ENCODE data around the gene MYEF2. TPM values are rescaled to one million over a fixed set of nuclear protein-coding genes. Genes with fewer than 3 reads are reported as not detected.

MYEF2 gene
- total and polyA plus RNA-seq, 2 of the 8 experiments (the other 6 are each of a cell fraction or from before 2014, with no cell fraction given) = 18.9 to 79.2 TPM

DNA sequence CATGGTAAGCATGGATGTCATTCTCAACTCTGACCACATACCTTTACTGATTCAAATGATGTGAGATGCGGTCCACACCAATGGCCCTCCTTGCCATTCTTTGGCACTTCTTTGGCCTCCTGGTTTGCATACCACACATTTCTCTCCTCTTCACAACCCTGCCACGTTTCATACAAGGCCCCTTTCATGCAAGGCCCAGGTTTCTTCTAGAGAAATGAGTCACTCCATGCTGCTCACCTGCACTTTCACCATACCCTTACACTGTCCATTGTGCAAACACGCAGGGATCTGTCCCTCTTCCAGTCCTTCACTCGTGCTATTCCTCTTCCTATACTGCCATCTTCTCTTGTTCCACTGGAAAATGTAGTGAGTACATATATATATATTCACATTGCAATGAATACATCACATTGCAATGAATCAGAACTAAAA is 81.7 kb downstream of the MYEF2 start:
- no peak overlapping the region for H2AFZ ChIP-seq (ENCODE audit: low read length)
- H3K79me2 ChIP-seq (ENCODE audit: control insufficient read depth in 1 of 2, insufficient read depth in 2 of 2, low read length in 2 of 2) = no peaks in the 10 kb centered on the region
- no peak overlapping the region for H3K18ac ChIP-seq (ENCODE audit: extremely low read depth, low read length)
- CTCF ChIA-PET (ENCODE audit: partially characterized antibody) = interaction anchor here (0.9 to 1.2 kb wide), 2 partner anchors 11 to 13 kb away, joined by 3 to 4 read pairs; no protein-coding TSS in a partner anchor
- H3K14ac ChIP-seq (ENCODE audit: insufficient read length) = no peak overlapping the region
- POLR2A ChIA-PET (ENCODE audit: partially characterized antibody) = no interaction called here
- no peak for FAIRE-seq
- no peak overlapping the region for H2BK12ac ChIP-seq (ENCODE audit: low read depth, low read length)
- H4K5ac ChIP-seq (ENCODE audit: insufficient read length, low read depth, low read length) = no peak overlapping the region
- H3K4me2 ChIP-seq (ENCODE audit: insufficient read depth in 1 of 2, low read depth in 2 of 2, low read length in 2 of 2) = no peak overlapping the region
- no peaks in the 10 kb centered on the region for H3K79me1 ChIP-seq (ENCODE audit: low read depth, low read length)
- H2AK5ac ChIP-seq (ENCODE audit: low read depth, low read length) = no peak overlapping the region
- H3K9ac ChIP-seq (replicated peaks in 1 of 4; ENCODE audit: extremely low read depth in 1 of 4, low read depth in 3 of 4, low read length in 3 of 4) = no peak overlapping the region
- H3K27ac ChIP-seq (ENCODE audit: low read depth, low read length) = no peak overlapping the region
- no peak for DNase-seq (ENCODE audit: low read depth in 1 of 2, low spot score in 2 of 2)
- H2BK15ac ChIP-seq (ENCODE audit: low read length) = no peak overlapping the region
- H2BK5ac ChIP-seq (ENCODE audit: low read depth, low read length) = no peak overlapping the region
- H3K56ac ChIP-seq (replicated peaks; ENCODE audit: insufficient read length, low read depth, low read length) = no peak overlapping the region
- no peak overlapping the region for H4K91ac ChIP-seq (replicated peaks; ENCODE audit: insufficient read length, low read length)
- no peaks in the 10 kb centered on the region for H3K9me3 ChIP-seq (ENCODE audit: insufficient read depth in 2 of 2, low read depth in 1 of 2, low read length in 1 of 2)
- no peak overlapping the region for H3K4ac ChIP-seq (replicated peaks; ENCODE audit: insufficient read length, low read depth, low read length)
- WGBS, 2 experiments (ENCODE audit: extremely low coverage in 1 of 2, insufficient coverage in 1 of 2, insufficient read length in 1 of 2, insufficient replicate concordance in 2 of 2, low coverage in 1 of 2, low lambda C conversion rate in 2 of 2, missing lambda C conversion rate in 1 of 2) = 86% methylated on average over 4 of the region's 4 CpGs; no CpG with 5 or more reads in 1 of the 2 experiments
- no peak overlapping the region for H4K8ac ChIP-seq (ENCODE audit: extremely low read depth, insufficient read depth, low read length)
- H2BK120ac ChIP-seq (replicated peaks; ENCODE audit: low read depth, low read length) = no peak overlapping the region
- no peaks in the 10 kb centered on the region for H4K20me1 ChIP-seq (replicated peaks in 1 of 2; ENCODE audit: control insufficient read depth in 1 of 2, insufficient read depth in 2 of 2, low read length in 2 of 2)
- no peak overlapping the region for H2BK20ac ChIP-seq (ENCODE audit: low read length)
- no peaks in the 10 kb centered on the region; the same call in 1 of the 2 replicates for H3K23me2 ChIP-seq (ENCODE audit: low read depth, low read length)
- H3K4me3 ChIP-seq (ENCODE audit: extremely low read depth in 1 of 4, insufficient read depth in 2 of 4, low read depth in 3 of 4, low read length in 4 of 4) = no peak overlapping the region
- H3K23ac ChIP-seq (ENCODE audit: insufficient read length) = no peak overlapping the region
- no peaks in the 10 kb centered on the region for H3K36me3 ChIP-seq (ENCODE audit: control insufficient read depth in 2 of 4, insufficient read depth in 4 of 4, low read length in 3 of 4)
- H3K4me1 ChIP-seq (replicated peaks in 1 of 4; ENCODE audit: control insufficient read depth in 3 of 4, insufficient read depth in 4 of 4, low read length in 3 of 4) = no peaks in the 10 kb centered on the region
- no peaks in the 10 kb centered on the region for H3K27me3 ChIP-seq (replicated peaks in 1 of 4; ENCODE audit: control insufficient read depth in 3 of 4, extremely low read depth in 1 of 4, insufficient read depth in 3 of 4, low read length in 3 of 4)
- TF ChIP-seq RNF2 (IDR thresholded peaks at IDR 0.05; ENCODE audit: borderline replicate concordance, low read depth, low read length, missing control alignments, poor library complexity, severe bottlenecking) (no peak), TEAD4 (IDR thresholded peaks at IDR 0.05; ENCODE audit: low read depth, low read length) (no peak), BCL11A (IDR thresholded peaks at IDR 0.05; ENCODE audit: low read depth in 2 of 2, low read length in 2 of 2) (no peak), CBX8 (IDR thresholded peaks at IDR 0.05; ENCODE audit: borderline replicate concordance, low read depth, low read length) (no peak), TAF7 (optimal IDR thresholded peaks at IDR 0.05; ENCODE audit: borderline replicate concordance, low read depth, low read length) (no peak), SRF (IDR thresholded peaks at IDR 0.05; ENCODE audit: low read depth, low read length) (no peak), YY1 (IDR thresholded peaks at IDR 0.05; ENCODE audit: low read depth, low read length) (no peak), RXRA (IDR thresholded peaks at IDR 0.05; ENCODE audit: insufficient read depth, low read depth, low read length) (no peak), POU5F1 (IDR thresholded peaks at IDR 0.05; ENCODE audit: low read depth, low read length) (no peak), RFX5 (IDR thresholded peaks at IDR 0.05; ENCODE audit: borderline replicate concordance, low read depth, low read length) (no peak), CTBP2 (IDR thresholded peaks at IDR 0.05; ENCODE audit: borderline replicate concordance, insufficient read depth, insufficient read length, low read length) (no peak)
- TF ChIP-seq, protein P1, sequence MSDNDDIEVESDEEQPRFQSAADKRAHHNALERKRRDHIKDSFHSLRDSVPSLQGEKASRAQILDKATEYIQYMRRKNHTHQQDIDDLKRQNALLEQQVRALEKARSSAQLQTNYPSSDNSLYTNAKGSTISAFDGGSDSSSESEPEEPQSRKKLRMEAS (IDR thresholded peaks at IDR 0.05) = no peak
